Amygdala (tissue), 56 donors: ENCODE results near the gene ASTN2.

Experiments
- DNase-seq, 56 donors: peaks; one replicate each; lab custom pipeline; 2025; lab: John Stamatoyannopoulos, UW

Gene ASTN2

DNA sequence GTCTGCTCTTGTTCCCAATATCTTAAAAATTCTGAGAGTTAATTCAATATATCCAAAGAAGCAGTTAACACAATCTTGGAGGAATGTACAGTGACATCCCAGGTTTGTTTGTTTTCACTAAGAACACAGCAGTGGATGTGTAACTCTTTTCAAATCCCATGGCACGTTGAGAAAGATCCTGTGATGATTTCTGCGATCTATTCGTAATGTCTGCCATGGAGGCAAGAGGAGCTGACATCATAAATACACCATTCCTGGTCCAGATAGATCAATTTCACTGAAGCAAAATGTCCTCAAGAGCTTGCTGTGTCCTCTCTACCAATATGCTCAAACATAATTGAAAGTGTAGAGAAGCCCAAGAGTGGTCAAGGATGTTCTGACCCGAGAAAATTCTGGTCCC is 980.5 kb downstream of the ASTN2 start:
- DNase-seq = no peak

DNA sequence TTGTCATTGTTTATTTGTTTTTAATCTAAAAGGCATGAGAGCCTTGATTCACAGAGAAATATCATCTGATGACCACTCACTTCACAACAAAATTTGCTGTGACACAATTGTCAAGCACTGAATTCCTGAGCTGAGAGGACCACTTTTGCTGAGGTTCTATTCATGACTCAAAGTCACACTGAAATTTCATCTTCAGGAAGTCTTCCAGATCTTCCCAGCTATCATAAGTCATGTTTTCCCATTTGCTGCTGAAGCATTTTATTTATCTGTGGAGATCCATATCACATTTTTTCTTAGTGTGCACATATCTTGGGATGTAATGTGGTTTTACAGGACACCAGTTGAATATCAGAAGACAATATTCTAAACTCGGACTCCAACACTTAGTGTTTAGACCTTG is 982.8 kb downstream of the ASTN2 start:
- DNase-seq = no peak

GRCh38 chr9:116430849-116431248 is 984.0 kb downstream of the ASTN2 start:
- no peak for DNase-seq

- DNase-seq = no peak
Observed at GRCh38 chr9:116425244-116425643, 989.6 kb downstream of the ASTN2 start.

DNA sequence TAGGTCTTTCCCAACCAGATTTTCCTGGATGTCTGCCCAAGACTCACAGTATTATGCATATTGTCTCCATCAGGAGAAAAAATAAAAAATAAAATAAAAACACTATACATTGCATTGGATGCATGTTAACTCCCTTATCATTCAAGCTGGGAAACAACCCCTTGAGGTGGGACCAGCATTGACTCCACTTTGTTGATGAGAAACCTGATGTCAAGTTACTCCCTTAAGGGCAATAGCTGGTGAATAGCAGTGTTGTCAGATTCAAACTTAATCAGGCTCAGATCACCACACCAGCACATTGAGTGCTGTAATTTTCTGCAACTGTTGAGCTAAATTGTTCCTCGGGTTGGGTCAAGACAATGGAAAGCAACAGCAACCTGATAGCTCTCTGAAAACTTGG is 991.7 kb downstream of the ASTN2 start:
- no peak for DNase-seq

DNA sequence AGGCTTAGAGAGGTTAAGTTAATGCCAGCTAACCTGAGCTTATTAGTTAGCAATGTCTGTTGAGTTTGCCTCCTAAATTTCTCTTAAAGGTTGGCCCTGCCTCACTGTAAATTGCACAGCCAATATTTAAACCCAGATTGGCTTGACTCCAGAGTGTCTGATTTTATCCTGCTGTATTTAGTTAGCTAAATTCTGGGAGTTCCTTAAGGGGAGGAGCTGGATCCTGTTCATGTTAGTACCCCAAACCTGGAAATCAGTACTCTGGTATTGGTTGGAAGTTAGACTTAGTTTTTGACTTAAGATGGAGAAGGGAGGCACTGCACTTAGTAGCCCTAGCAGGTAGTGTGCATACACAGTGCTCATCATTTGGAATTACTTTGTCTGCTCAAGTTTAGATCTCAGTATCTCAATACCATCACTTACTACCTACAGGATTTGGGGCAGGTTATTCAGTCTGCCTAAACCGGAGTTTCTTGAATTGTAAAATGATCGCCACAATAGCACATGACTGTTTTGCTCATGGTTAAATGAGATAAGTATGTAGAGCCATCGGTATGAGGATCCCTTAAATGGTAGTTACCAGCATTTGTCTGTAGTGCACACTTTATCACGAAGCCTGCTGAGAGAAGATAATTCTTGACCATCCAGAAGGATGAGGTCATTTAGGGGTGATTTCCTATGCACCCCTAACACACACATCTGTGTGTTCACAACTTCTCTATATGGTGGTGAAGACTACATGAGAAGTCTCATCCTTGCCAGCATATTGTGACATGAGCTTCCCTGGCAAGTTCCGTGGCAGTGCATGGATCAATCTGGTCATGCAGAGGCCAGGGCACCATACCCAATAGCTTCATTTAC is 992.5 kb downstream of the ASTN2 start:
- DNase-seq = no peak

- DNase-seq = no peak
Observed at GRCh38 chr9:116420993-116421538, 993.8 kb downstream of the ASTN2 start.

GRCh38 chr9:116419181-116419580 is 995.7 kb downstream of the ASTN2 start:
- DNase-seq = no peak

- DNase-seq = no peak
Observed at GRCh38 chr9:116417464-116417863, 997.4 kb downstream of the ASTN2 start.

GRCh38 chr9:116416421-116416820 is 998.4 kb downstream of the ASTN2 start:
- no peak for DNase-seq

- DNase-seq = no peak
Observed at GRCh38 chr9:116414374-116414773, 1000.5 kb downstream of the ASTN2 start.

DNA sequence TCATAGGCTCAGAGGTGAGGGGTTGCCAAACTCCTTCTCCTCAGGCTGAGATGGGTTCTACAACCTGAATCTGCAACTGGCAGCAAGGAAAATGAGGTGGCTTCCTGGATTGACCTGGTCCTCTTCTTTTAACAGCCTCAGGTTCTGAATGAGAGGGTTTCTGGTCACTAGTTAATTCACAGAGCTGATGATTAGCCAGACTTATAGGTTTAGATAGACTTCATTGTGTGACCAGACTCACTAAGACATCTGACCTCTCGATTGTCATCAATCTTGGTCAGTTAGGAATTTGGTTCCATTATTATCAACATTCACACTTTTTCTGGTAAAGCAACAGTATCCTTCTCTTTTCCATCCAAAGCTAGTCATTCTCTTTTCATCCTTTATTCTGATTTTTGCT is 1003.4 kb downstream of the ASTN2 start:
- no peak for DNase-seq

DNA sequence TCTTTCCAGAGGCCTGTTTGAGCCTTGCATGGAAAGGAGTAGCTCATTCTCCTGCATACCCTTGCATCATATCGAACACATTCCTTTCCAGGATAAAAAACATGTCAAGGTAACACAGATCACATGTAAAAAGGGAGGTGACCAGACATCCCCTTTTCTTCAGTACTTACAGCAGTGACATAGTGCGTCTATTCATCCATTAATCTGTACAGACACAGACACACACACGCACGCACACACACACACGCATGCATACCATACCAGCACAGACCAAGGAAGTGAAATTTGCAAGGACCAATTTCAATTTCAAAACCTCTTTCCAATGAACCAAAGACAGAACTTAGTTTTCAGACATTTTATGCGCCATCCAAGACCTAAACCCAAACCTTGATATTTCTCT is 1005.2 kb downstream of the ASTN2 start:
- no peak for DNase-seq

GRCh38 chr9:116409129-116409528 is 1005.7 kb downstream of the ASTN2 start:
- DNase-seq = no peak

DNA sequence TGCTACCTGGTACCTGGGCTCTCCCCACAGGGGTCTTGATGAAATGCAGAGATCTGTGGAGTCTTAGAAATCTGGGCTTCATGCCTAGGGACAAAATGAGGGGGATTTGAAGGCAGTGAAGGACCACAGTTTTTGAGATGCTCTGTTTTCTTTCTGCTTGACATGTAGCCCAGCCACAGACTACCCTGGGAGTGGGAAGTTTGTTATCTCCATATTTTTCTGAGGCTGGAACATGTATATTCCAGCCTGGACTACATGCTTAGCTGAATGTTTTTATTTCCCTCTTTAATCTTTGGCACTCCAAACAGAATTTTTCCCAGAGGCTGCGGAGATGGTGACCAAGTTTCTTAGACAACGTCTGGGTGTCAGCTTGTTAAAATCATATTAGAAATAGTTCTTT is 1008.4 kb downstream of the ASTN2 start:
- DNase-seq = no peak

DNA sequence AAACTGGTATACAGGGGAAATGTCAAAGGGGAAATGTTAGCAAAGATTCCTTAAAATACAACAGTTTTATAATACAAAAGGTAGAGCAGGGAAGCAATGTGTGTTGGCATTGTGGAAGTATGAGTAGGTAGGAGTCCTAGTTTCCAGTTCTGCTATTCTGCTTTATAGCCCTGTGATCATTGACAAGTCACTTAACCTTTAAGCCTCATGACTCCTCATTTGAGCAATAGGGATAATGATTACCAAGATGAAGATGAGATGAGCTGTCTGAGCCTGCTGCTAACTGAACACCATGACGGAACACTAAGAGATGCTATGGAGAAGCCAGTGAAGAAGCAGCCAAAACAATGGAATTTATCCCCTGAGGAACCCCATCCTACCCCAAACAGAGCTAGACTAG is 1009.5 kb downstream of the ASTN2 start:
- no peak for DNase-seq

- no peak for DNase-seq
Observed at GRCh38 chr9:116404228-116404627, 1010.6 kb downstream of the ASTN2 start.

GRCh38 chr9:116403171-116403570 is 1011.7 kb downstream of the ASTN2 start:
- no peak for DNase-seq

DNA sequence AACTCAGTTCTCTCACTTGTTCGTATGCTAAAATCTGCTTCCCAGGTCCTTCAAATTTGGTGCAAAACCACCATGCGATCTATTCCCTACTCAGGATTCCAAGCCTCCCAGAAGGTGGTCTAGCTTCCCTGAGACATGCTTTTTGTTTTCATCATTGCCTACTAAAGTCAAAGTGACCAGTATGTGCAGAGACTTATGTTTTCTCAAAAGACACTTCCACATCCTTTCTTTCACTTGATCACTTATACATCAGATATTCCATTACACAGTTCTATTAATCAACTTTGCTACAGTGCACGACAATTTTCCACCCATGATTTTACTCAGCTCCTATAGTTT is 1019.2 kb downstream of the ASTN2 start:
- no peak for DNase-seq

GRCh38 chr9:116394894-116395698 is 1019.8 kb downstream of the ASTN2 start:
- no peak for DNase-seq

GRCh38 chr9:116394070-116394469 is 1020.8 kb downstream of the ASTN2 start:
- DNase-seq = no peak

GRCh38 chr9:116393198-116393597 is 1021.7 kb downstream of the ASTN2 start:
- no peak for DNase-seq
